ENCODE measurements around the gene LDLRAD4.
"Not testable (repeated sequence)": the region's sequence is repeated elsewhere in the genome, so short reads cannot be mapped to it uniquely, and the experiment has no call there.

The LDLRAD4 gene

GRCh38 chr18:13259701-13260100, 41.1 kb downstream of the LDLRAD4 start:
- Mint-ChIP-seq H3K27ac (no peak overlapping the region), H3K36me3 (ENCODE audit: low read depth) (no peaks in the 10 kb centered on the region), H3K4me3 (no peak overlapping the region), H3K9me3 (no peaks in the 10 kb centered on the region), H3K27me3 (no peaks in the 10 kb centered on the region), H3K4me1 (ENCODE audit: low read depth) (peaks cover 22% of the 10 kb centered on the region)

DNA sequence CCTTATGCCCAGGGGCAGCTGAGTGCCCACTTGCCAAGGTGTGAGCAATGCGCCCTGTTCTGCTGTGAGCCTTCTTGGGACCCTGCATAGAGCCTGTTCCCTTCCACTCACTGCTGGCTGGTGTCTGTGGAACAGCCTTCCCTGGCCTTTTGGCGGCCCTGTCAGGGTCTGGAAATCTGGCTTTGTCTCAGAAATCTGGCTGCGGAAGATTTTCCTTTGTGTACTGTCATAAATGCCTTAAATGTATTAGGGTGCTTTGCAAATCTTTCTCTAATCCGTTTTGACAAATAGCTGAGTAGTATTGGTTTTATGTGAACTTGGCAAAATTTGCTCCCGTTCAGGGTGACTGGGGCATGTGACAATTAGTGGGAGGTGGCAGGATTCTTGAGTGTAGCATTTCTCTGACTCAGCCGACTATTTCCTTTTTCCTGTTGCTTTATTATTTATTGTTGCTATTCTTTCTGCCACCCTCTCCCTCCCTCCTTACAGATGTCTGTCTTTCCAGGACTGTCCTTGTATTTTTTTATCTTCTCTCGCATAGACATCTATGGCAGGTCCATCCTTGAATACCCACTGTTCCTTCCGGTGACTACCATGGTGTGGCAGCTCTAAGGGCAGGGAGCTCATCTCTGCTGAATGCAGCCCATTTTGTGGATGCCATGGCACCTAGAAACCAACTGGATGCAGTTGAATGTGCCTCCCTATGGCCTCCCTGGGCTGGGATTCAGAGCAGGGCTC, 41.8 kb downstream of the LDLRAD4 start:
- no peak overlapping the region for H3K4me3 Mint-ChIP-seq
- H3K27ac Mint-ChIP-seq: no peak overlapping the region
- H3K9me3 Mint-ChIP-seq: no peaks in the 10 kb centered on the region

DNA sequence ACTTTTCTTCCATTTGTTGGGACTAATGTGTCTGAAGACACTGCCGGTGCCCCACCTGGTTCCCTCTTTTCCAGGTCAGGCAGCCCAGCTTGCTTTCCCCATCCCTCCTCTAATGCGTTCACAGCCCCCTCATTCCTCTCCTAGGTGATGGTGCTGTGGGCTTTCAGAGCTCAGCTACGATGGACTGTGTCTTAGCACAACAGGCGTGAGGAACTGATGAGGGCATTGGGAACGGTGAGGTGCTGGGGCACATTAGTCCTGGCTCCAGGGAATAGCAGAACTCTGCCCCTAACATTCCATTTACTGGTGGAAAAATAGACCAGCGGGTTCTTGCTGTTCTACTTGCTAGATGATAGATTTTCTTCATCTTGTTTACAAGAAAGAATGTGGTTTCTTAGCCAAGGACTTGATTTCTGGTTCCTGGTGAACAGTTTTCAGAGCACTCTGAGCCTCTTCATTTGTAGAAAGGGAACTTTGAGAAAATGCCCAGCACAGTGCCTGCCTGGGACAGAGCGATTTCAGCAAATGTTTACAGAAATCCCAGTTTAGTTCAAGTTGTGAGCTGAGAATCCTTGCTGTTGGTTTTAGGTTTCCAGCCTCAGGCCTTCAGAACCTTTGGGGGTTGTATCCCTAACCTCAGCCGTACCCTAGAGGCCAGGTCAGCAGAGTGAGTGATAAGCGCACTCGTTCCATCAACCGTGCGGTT, 42.5 kb downstream of the LDLRAD4 start:
- H3K27ac Mint-ChIP-seq: peak overlapping the region; percentile 2
- no peaks in the 10 kb centered on the region for H3K27me3 Mint-ChIP-seq
- no peak overlapping the region for H3K4me3 Mint-ChIP-seq
- no peaks in the 10 kb centered on the region for H3K36me3 Mint-ChIP-seq (ENCODE audit: low read depth)
- H3K9me3 Mint-ChIP-seq: no peaks in the 10 kb centered on the region
- peaks cover 35% of the 10 kb centered on the region for H3K4me1 Mint-ChIP-seq (ENCODE audit: low read depth)

More for the DNA sequence above, 41.8 kb downstream of the LDLRAD4 start:
- H3K27me3 Mint-ChIP-seq: no peaks in the 10 kb centered on the region
- peaks cover 28% of the 10 kb centered on the region for H3K4me1 Mint-ChIP-seq (ENCODE audit: low read depth)
- H3K36me3 Mint-ChIP-seq (ENCODE audit: low read depth): no peaks in the 10 kb centered on the region

GRCh38 chr18:13261661-13262357, 43.2 kb downstream of the LDLRAD4 start:
- H3K4me3 Mint-ChIP-seq: no peak overlapping the region
- peaks cover 42% of the 10 kb centered on the region for H3K4me1 Mint-ChIP-seq (ENCODE audit: low read depth)
- no peaks in the 10 kb centered on the region for H3K9me3 Mint-ChIP-seq
- no peaks in the 10 kb centered on the region for H3K27me3 Mint-ChIP-seq
- H3K36me3 Mint-ChIP-seq (ENCODE audit: low read depth): no peaks in the 10 kb centered on the region
- peak overlapping the region; percentile 2 for H3K27ac Mint-ChIP-seq

DNA sequence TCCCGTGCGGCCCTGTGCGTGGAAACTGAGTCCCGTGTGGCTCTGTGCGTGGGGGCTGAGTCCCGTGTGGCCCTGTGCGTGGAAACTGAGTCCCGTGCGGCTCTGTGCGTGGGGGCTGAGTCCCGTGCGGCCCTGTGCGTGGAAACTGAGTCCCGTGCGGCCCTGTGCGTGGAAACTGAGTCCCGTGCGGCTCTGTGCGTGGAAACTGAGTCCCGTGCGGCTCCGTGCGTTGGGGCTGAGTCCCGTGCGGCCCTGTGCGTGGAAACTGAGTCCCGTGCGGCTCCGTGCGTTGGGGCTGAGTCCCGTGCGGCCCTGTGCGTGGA, 43.8 kb downstream of the LDLRAD4 start:
- H3K27ac Mint-ChIP-seq; H3K4me3 Mint-ChIP-seq; H3K9me3 Mint-ChIP-seq; H3K27me3 Mint-ChIP-seq; H3K36me3 Mint-ChIP-seq (ENCODE audit: low read depth): not testable (repeated sequence)
- H3K4me1 Mint-ChIP-seq (ENCODE audit: low read depth): peaks cover 47% of the 10 kb centered on the region

GRCh38 chr18:13262839-13263691, 44.5 kb downstream of the LDLRAD4 start:
- no peak overlapping the region for H3K27ac Mint-ChIP-seq
- no peaks in the 10 kb centered on the region for H3K9me3 Mint-ChIP-seq
- no peak overlapping the region for H3K4me3 Mint-ChIP-seq
- H3K36me3 Mint-ChIP-seq (ENCODE audit: low read depth): no peaks in the 10 kb centered on the region
- H3K27me3 Mint-ChIP-seq: no peaks in the 10 kb centered on the region
- peaks cover 55% of the 10 kb centered on the region for H3K4me1 Mint-ChIP-seq (ENCODE audit: low read depth)

DNA sequence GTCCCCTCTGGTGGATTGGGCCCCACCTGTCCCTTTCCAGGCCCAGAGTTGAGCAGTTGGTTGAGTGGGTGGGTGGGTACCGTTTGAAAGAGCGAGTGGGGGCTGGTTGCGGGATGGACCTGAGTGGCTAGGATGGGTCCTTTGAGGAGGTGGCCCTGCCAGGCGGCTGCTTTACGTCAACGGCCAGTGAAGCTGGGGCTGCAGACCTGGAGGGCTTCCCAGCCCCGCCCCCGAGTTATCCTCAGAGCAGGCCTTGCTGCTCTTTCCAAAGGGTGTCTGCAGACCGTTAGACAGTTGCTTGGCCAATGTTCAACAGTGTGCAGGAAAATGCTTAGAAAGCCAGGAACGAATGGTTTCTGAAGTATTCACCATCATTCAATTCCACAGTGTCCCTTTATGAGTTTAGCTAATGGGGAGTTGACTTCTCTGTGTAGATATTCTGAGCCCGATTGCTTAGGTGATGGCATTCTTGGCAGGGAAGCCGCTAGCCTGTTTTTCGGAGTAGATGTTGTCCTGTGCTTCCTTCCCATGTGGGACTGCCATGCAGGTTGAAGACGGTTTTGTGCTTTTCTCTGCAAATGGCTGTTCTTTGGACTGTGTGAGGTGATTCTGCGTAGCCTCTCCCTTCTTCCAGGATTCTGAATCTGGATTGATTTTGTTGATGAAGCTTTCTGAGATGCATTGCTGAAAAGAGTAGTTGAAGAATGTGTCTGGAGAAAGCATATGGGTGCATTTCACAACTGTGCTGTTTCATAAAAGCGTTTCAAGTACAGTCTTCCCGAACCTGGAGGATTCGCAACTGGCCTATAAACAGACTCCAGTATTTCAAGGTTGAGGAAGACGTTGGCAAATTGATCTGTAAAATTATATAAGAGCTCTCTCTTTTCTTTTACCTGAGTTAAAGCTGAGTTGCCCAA, 45.8 kb downstream of the LDLRAD4 start:
- Mint-ChIP-seq H3K36me3 (ENCODE audit: low read depth) (no peaks in the 10 kb centered on the region), H3K27me3 (no peaks in the 10 kb centered on the region), H3K9me3 (no peaks in the 10 kb centered on the region), H3K4me1 (ENCODE audit: low read depth) (peaks cover 67% of the 10 kb centered on the region), H3K27ac (no peak overlapping the region), H3K4me3 (no peak overlapping the region)

DNA sequence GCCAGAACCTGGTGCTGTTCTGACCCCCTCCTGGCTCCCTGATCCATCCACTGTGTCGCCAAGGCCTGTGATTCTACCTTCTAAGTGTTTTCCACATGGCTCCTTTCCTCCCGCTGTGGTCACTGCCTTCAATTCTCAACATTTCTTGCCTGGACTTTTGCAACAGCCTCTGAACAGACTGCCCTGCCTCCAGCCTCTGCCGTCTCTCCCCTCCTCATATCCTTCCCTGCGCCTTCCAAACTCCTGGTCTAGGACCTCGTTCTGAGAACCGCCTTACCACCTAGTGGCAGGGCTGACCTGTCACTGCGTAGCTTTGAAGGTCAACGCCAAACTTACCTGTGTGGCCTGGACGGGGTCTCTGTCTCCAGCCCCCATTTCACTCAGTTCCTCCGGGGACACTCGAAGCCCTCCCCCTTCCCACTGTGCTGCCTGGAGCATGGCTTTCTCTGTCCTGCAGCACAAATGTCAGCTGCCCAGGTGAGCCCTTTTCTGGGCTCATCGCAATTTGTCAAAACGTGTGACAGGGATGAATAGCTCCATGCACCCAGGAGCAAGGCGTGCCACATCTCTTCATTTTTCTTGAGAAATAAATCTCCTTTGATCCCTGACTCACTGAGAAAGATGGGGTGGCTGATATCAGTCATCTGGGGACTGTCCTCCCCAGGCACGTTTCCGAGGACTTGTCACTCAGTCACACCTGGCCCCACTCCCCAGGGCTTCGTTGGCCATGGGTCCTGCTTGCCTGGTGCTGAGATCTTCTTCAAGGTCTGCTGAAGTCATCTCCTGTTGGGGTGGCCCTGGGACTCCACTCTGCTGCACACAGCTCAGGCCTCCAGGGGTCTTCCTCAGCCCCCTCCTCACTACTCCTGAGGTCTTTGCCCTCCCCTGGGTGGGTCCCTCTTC, 46.7 kb downstream of the LDLRAD4 start:
- peak overlapping the region; percentile 69 for H3K4me3 Mint-ChIP-seq
- peaks cover 71% of the 10 kb centered on the region for H3K4me1 Mint-ChIP-seq (ENCODE audit: low read depth)
- peak overlapping the region; percentile 93 for H3K27ac Mint-ChIP-seq
- H3K9me3 Mint-ChIP-seq: no peaks in the 10 kb centered on the region
- no peaks in the 10 kb centered on the region for H3K27me3 Mint-ChIP-seq
- H3K36me3 Mint-ChIP-seq (ENCODE audit: low read depth): no peaks in the 10 kb centered on the region

DNA sequence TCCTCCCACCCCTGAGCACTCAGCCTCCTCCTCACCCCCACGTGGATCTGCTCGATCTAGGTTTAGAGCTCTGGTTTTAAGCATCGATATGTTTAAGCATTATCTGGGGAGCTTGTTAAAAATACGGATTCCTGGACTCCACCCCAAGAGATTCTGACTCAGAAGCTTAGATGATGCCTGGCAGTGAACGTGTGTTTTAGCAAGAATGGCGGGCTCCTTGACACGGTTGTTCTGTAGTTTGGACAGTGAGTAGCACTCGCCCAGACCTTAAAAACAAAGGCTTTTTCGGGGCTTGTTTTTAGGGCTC, 47.3 kb downstream of the LDLRAD4 start:
- peaks cover 70% of the 10 kb centered on the region for H3K4me1 Mint-ChIP-seq (ENCODE audit: low read depth)
- H3K4me3 Mint-ChIP-seq: peak overlapping the region; percentile 69
- H3K36me3 Mint-ChIP-seq (ENCODE audit: low read depth): no peaks in the 10 kb centered on the region
- H3K27me3 Mint-ChIP-seq: no peaks in the 10 kb centered on the region
- H3K9me3 Mint-ChIP-seq: no peaks in the 10 kb centered on the region
- peak overlapping the region; percentile 93 for H3K27ac Mint-ChIP-seq

DNA sequence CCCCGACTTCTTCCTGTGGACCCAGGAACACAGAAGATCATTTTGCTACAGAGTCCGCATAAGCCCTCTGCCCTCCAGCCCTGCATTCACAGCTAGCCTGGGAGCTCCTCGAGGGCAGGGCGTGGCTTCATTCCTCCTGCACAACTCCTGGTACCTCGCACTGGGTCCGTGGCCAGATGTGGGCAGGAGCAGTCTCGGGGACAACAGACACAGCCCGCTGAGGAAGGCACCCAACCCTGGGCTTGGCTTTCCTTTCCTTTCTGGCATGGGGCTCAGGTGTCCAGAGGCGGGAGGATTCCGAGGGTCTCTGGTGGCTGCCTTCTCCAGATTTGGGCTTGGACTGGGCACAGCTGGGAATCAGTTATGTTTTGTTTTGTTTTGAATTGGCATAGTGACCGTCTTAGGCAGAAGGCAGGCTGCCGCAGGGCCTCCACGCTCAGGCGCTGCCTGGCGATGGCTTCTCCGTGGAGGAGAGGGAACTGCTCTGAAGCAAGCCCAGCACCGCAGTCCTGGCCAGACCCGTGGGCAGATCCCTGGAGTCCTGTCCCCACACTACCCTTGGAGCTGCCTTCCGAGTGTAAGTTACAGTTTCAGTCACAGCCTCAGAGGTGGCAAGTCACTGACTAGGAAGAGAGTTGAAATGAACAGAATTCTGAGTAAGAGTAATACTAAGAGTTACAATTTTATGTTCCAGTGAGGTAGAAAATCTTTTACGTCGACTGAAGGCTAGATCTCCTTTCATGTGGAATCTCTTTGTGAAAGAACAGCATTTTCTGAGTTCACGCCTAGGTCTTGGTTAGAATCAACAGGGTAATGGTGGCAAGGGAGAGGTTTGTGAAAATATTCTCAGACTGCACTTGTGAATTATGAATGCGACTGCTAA, 47.9 kb downstream of the LDLRAD4 start:
- no peaks in the 10 kb centered on the region for H3K27me3 Mint-ChIP-seq
- H3K4me1 Mint-ChIP-seq (ENCODE audit: low read depth): peaks cover 66% of the 10 kb centered on the region
- H3K4me3 Mint-ChIP-seq: peak overlapping the region; percentile 69
- H3K36me3 Mint-ChIP-seq (ENCODE audit: low read depth): no peaks in the 10 kb centered on the region
- peak overlapping the region; percentile 93 for H3K27ac Mint-ChIP-seq
- H3K9me3 Mint-ChIP-seq: no peaks in the 10 kb centered on the region

GRCh38 chr18:13267431-13267873, 48.9 kb downstream of the LDLRAD4 start:
- Mint-ChIP-seq H3K27me3 (no peaks in the 10 kb centered on the region), H3K4me3 (peak overlapping the region; percentile 69), H3K27ac (peak overlapping the region; percentile 93), H3K36me3 (ENCODE audit: low read depth) (no peaks in the 10 kb centered on the region), H3K9me3 (no peaks in the 10 kb centered on the region), H3K4me1 (ENCODE audit: low read depth) (peaks cover 61% of the 10 kb centered on the region)

DNA sequence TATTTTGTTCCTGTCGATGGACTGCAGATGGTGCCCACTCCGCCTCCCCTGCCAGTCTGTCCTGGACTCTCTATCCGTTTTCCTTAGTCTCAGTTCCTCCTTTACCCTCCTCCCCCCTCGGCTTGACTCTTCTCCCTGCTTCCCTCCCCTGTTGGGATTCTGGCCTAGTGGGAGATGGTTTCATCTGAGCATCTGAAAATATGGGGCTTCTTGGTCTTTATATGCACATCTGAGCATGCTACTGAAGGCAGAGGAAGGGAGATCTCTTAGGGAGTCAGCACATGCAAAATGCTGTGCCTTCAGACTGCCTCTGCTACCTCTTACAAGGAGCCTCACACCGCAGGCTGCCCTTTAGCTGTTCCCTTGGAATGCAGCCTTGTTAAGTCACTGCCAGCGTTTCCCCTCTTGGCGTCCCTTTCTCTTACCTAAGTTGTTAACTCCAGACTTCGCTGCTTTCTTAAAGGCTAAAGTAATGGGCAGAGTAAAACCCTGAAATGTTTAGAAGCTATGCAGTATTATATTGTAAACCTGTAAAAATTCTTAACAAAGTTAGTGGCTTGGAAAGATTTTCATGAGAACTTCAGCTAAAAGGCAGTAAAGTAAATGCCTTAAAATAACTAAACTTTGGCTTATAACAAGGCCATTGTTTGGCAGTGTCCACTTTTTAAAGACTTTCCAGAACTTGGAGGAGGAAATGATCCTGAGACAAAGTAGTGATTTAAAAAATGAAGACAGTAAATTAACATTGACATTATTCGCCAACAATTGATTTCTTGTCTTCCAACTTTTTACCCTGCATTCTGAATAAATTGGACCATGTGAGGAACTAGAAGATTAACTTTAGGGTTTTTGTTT, 49.8 kb downstream of the LDLRAD4 start:
- Mint-ChIP-seq H3K4me1 (ENCODE audit: low read depth) (peaks cover 70% of the 10 kb centered on the region), H3K9me3 (no peaks in the 10 kb centered on the region), H3K4me3 (no peak overlapping the region), H3K36me3 (ENCODE audit: low read depth) (no peaks in the 10 kb centered on the region), H3K27me3 (no peaks in the 10 kb centered on the region), H3K27ac (peak overlapping the region; percentile 28)
